LHCN-M2 (cell line): ENCODE data around the gene WIPI1. TPM values are rescaled to one million over a fixed set of nuclear protein-coding genes. Genes with fewer than 3 reads are reported as not detected.
A peak's percentile ranks its signal among the peaks of the same experiment; 100 is the strongest.

ENCODE experiments used
- DNase-seq: peaks from one replicate; pipeline ENCODE4 v3.0.0-alpha.2; 2012; ENCODE audit warnings: low read depth
- total RNA-seq: library from RNA; depleted of rRNA; stranded (reverse); fragments of >200 nt; gene quantifications from 2 replicates; pipeline ENCODE4 v1.2.3, GENCODE V29; 2014

The WIPI1 gene
- total RNA-seq, 1 experiment from 2014 or later, result 37.7 TPM

- DNase-seq, result no peak
These were observed 3.4 kb upstream of the WIPI1 start for GRCh38 chr17:68460715-68461114.

DNA sequence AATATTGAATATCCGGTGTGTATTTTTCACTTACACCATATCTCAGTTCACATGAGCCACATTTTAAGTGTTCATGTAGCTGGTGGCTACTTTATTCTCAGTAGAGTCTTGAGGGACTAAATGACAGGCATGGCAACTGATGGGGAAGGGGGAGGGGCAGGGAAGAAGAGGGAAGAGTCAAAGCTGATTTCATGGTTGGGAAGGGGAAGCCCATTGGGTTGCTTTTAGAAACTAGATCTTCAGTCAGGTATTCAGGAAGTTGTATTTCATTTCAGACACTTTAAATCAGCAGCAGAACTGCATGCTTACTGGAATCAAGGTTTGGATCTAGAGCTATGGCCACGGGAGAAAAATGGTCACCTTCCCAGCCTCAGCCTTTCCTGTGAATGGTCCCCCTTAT is 2.9 kb upstream of the WIPI1 start:
- no peak for DNase-seq

DNA sequence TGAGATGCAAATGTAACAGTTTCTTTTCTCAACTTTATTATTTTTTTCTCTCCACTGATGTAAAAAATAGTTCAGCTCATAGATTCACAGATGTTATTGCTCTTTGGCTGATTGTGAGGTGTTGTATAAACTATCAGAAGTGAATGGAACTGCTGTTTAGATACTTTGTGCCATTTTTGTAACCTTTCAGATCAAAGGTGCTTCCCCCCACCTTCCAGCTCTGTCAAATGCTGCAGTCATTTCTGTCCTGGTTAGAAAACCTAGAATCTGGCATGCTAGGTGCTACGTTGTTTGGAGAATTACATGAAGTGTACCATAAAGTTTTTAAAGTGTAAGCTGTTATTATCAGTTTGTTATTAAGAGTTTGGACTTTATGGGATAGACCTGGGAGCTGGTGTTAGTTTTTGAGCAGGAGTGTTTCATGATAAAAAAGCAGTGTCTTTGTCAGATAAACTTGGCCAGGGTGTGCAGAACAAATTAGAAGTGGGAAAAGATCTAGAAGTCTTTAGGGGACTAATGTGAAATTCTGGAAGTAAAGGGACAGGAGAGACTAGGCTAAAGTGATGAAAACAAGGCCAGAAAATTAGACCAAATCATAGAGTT is 1.8 kb upstream of the WIPI1 start:
- DNase-seq, result no peak

- no peak for DNase-seq
These were observed 1.2 kb upstream of the WIPI1 start for GRCh38 chr17:68458260-68459036.

DNA sequence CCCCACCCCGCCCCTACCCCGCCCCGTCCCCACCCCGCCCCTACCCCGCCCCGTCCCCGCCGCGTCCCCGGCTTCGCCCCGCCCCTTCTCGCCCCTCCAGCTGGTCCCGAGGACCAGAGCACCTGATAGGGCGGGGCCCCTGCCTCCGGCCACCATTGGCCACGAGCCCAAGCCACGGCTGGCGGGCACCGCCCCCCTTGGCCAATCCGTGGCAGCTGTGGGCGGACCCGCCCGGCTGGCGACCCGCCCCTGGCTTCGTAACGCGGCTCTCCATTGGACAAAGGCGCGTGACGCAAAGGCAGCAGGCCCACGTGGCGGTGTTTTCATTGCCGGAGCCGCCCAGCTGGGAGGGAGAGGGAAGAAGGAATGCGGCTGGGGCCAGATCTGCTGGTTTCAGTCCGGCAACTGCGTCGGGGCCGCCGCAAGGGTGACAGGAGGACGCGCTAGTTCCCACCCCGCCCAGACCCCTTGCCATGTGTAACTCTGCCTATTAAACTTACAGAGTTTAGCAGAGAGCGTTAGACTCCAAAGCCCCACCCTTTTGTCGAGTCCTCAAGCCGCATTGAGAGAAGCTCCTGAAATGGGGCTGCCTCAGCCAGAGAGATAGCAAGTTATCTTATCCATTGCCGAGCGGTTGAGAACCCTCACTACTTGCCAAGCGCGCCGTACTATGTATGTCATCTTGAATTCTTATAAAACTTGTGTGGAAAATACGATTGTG is 403 bp upstream of the WIPI1 start:
- peak; percentile 95 for DNase-seq

GRCh38 chr17:68456339-68457167 is 743 bp downstream of the WIPI1 start:
- peak; percentile 89 for DNase-seq

DNA sequence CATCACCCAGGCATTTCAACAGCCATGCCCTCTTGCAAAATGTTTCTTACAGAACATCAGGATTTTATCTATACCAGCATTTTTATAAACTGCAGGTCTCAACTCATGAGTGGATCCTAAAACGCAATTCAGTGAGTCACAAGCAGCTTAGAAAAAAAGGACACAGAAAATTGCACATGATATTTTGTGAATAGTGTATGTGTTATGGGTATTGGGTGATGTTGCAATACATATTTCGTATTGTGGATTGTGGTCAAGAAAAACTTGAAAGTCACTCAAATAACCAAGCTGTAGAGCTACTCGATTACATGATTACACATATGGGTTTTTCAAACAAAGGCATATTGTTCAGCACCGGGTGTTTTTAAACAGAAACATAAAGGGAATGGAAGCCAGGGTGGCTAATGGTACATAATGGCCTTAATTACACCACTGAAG is 1.4 kb downstream of the WIPI1 start:
- DNase-seq, result peak; percentile 77

DNA sequence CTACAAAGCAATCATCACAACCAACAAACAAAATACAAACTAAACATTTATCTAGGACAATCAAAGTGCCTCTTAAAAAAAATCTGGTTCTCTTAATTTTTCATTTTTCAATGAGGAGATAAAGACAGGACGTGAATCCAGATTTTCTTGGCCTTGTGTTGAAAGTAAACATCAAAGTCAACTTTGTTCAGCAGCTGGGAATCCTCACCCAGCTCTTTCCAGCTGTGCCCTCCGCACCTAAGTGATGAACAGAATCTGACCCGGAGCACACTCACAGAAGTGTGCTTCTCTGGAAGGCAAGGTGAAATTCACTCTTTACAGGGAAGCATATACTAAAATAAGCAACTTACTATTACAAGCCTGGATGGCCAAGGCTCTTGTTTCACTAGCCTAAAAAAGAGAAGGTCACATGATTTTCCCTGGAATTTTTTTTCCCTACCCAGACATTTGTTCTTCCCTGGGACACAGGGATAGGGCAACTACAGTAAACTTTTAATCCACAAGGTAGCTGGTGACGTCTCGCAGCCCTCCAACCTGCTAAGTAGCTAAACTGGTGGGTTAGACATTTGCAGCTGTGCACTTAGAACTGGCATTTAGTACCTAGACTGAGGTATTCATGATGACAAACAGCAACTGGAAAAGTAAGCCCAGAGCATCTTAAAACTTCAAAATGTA is 3.2 kb downstream of the WIPI1 start:
- no peak for DNase-seq

GRCh38 chr17:68452724-68453290 is 4.5 kb downstream of the WIPI1 start:
- no peak for DNase-seq

DNA sequence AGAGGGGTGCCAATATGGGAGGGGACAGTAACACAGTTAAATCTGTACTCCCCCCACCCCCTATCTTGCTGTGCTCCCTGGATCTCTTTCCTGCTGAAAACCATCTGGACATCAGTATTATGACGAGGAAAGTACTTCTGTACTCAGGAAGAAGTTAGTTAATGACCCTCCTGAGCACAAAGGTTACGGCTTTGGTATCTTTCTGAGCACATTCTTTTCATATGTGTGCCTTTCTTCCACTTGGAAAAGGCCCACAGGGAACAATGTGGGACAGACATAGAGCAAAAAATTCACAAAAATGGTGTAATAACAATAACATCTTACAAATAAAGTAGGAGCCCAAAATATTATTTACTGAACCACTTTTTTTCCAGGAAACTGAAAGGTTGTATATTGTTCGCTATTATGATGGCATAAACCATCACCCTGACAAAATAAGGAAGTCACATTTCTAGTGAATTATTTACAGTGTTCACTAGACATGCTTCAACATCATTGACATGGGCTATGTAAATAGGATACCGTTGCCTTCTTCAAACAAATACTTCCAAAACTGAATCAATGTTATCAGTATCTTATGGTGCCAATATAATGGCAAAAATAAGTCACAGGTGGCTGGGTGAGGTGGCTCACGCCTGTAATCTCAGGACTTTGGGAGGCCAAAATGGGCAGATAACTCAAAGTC is 5.5 kb downstream of the WIPI1 start:
- DNase-seq, result no peak

- no peak for DNase-seq
These were observed 6.5 kb downstream of the WIPI1 start for GRCh38 chr17:68450801-68451200.

DNA sequence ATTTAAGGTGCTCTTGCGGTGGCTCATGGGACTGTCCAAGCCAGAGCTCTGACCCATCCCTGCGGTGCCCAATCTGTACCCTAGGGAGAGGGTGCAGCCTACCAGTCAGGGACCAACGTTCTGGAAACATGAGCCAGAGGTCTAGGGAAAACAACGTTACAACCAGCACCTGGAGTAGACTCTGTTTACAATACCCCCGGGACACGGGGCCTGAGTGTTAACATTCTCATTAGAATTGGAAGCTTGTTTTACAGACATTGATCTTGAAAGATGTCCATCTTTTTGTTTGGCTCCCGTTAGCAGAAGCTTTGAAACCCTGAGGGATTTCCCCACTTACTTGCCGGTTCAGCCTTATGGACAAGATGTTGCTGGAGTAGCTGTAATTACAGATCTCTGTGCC is 6.9 kb downstream of the WIPI1 start:
- DNase-seq, result no peak

DNA sequence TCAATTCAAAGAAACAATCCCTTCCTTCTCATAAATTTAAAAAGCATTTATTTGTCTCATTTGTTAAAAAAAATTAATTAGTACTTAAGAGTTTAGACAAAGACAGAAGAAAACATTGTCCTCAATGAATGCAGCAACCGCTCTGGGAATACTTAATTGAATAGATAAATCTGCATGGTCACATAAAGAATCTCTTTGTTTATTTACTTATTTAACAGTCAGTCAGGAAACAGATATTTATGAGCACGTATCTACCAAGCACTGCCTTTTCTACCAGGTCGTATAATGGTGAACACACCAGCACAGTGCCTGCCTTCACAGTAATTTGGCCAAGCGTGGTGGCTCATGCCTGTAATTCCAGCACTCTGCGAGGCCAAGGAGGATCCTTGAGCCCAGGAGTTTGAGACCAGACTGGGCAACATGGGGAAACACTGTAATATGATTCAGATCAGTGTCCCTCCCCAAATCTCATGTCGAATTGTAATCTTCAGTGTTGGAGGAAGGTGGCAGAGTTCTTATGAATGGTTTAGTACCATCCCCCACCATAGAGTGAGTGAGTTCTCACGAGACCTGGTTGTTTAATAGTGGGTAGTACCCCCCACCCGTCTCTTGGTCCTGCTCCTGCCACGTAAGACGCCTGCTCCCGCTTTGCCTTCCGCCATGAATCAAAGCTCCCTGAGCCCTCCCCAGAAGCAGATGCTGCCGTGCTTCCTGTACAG is 8.1 kb downstream of the WIPI1 start:
- DNase-seq, result no peak

DNA sequence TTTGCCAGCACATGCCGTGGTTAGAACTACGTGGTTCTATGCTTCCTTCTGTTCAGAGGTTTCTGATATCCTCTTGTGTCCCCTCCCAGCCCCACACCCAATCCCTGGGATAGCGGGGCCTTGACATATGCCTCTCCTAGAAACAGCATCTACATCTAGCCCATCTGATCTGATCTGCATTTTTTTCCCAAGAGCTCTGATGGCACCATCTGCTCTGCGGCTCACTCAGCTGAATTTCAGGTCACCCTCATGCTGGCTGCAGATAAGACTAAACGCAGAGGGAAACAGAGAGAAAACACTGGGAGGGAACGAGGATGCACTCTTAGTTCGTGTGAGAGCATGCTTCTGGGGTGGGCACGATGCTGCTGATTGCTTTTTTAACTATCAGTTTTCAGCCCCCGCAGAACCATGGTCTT is 10.7 kb downstream of the WIPI1 start:
- DNase-seq, result no peak

DNA sequence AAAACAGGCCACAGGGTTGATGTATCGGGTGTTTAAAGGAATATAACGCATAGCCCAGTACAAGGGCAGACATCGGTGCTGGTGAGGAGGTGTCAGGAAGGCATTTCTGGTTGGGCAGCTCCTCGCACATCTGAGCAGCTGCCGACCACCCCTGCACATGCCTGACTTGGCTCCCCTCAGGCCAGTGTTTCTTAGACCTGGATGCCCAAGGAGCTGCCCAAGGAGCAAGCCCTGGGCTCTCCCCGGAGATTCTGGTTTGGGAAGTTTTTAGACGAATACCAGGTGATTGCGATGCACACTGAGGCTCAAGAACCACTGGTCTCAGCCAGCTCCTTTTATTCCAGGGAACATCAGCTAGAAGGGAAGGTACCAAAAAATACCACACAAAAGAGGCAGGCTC is 11.6 kb downstream of the WIPI1 start:
- DNase-seq, result no peak

- DNase-seq, result no peak
These were observed 13.3 kb downstream of the WIPI1 start for GRCh38 chr17:68443972-68444464.

GRCh38 chr17:68441070-68441770 is 16.1 kb downstream of the WIPI1 start:
- no peak for DNase-seq

DNA sequence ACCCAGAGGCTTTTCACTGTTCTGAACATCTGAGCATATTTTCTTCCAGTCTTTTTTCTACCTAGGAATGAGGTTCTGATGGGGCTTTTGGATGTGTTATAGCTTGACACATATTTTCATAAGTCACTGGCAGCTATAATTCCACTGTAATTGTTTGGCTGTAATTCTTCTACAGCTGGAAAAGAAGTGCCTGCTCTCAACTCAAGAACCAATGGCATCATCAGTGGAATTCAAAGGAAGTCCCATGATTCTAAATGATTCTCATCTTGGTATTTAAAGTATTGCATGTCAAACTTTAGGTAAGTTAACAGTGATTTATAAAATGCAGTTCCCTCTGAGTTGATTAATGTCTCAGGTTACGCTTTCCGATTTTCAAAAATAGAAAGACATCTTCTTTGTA is 16.8 kb downstream of the WIPI1 start:
- no peak for DNase-seq
